ENCODE results near the gene CCDC92. TPM values are rescaled to one million over a fixed set of nuclear protein-coding genes. Genes with fewer than 3 reads are reported as not detected.

CCDC92 gene
- total and polyA plus RNA-seq, 10 of the 15 experiments (the other 5 are each of a cell fraction or from before 2014, with no cell fraction given) = 0.53 to 11.8 (median 4.2) TPM

DNA sequence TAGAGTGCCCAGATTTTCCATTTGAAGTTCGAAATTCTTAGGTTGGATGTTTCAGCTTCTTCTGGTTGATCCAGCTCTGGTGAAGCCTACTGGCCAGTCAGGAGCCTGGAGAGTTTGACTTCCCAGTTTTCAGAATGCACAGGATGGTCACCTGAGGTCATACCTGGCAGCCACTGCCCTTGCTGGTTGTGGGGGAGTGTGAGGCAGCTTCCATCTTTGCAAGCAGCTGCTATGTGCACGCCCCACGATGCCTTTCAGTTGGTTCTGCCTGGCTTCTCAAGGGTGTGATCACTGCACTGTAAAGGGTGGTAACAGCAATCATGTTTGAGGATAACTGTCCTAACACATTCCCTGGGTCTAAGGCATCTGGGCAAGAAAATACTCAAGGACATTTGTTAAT, 15.4 kb downstream of the CCDC92 start:
- ChIA-PET RAD21 (ENCODE audit: unreplicated experiment) (no interaction called here), CTCF (no interaction called here), SMC1A (ENCODE audit: uncharacterized antibody, unreplicated experiment) (interaction anchor here (1.5 to 1.9 kb wide), 2 partner anchors 8 to 13 kb away, joined by 4 to 5 read pairs; no protein-coding TSS in a partner anchor), POLR2A (interaction anchor here (0.6 kb wide), 2 partner anchors 20 to 36 kb away, joined by 4 to 6 read pairs; no protein-coding TSS in a partner anchor)
- Histone ChIP-seq H3K4me1 (ENCODE audit: control insufficient read depth, insufficient read depth, low read length) (no peaks in the 10 kb centered on the region), H3K4me3 (no peak overlapping the region), H3K79me2 (ENCODE audit: control insufficient read depth, insufficient read depth, low read length) (no peaks in the 10 kb centered on the region), H3K36me3 (ENCODE audit: control insufficient read depth in 2 of 2, insufficient read depth in 2 of 2, low read length in 1 of 2) (no peaks in the 10 kb centered on the region), H3K4me2 (ENCODE audit: control insufficient read depth, insufficient read depth) (no peak overlapping the region), H4K20me1 (ENCODE audit: control insufficient read depth, insufficient read depth) (no peaks in the 10 kb centered on the region), H2AFZ (ENCODE audit: control insufficient read depth, low read depth, low read length) (no peak overlapping the region), H3K9me3 (replicated peaks; ENCODE audit: control insufficient read depth, insufficient read depth, low read length) (no peaks in the 10 kb centered on the region), H3K27ac (ENCODE audit: control insufficient read depth, insufficient read depth) (no peak overlapping the region), H3K9ac (ENCODE audit: control insufficient read depth, insufficient read depth, low read length) (no peak overlapping the region), H3K27me3 (replicated peaks in 1 of 2; ENCODE audit: control insufficient read depth in 2 of 2, insufficient read depth in 2 of 2, low read length in 1 of 2) (no peaks in the 10 kb centered on the region)
- WGBS (ENCODE audit: insufficient coverage, insufficient replicate concordance, low lambda C conversion rate, missing lambda C conversion rate) = 50% methylated on average over 3 of the region's 3 CpGs
- DNase-seq (ENCODE audit: low read depth, low spot score) (no peak), ATAC-seq (no peak), FAIRE-seq (no peak)
- BruUV-seq (replicated peaks) = no TSS peak
- intact Hi-C loops (cut with micrococcal nuclease; ENCODE audit: unreplicated experiment) (no loop called here), in situ Hi-C loops (cut with MboI) (no loop called here)
- TF ChIP-seq RAD21 (IDR thresholded peaks at IDR 0.05; ENCODE audit: insufficient read depth, low read depth, low read length) (no peak), BCL3 (IDR thresholded peaks at IDR 0.05; ENCODE audit: borderline replicate concordance, insufficient read depth, low read depth, low read length, poor library complexity, severe bottlenecking) (no peak), ZNF24 (IDR thresholded peaks at IDR 0.05) (no peak), ZZZ3 (IDR thresholded peaks at IDR 0.05; ENCODE audit: control insufficient read depth, insufficient read length, low read depth) (no peak)

GRCh38 chr12:123956249-123956648, 16.4 kb downstream of the CCDC92 start:
- no peak for DNase-seq (ENCODE audit: low read depth, low spot score)
- RAD21 ChIA-PET (ENCODE audit: unreplicated experiment) = no interaction called here
- CTCF ChIA-PET = interaction anchor here (1.0 kb wide), 1 partner anchor 27 kb away, joined by 3 read pairs; no protein-coding TSS in a partner anchor
- Histone ChIP-seq H3K4me2 (ENCODE audit: control insufficient read depth, insufficient read depth) (no peak overlapping the region), H3K27ac (ENCODE audit: control insufficient read depth, insufficient read depth) (no peak overlapping the region), H3K79me2 (ENCODE audit: control insufficient read depth, insufficient read depth, low read length) (no peaks in the 10 kb centered on the region), H3K9me3 (replicated peaks; ENCODE audit: control insufficient read depth, insufficient read depth, low read length) (no peaks in the 10 kb centered on the region), H3K9ac (ENCODE audit: control insufficient read depth, insufficient read depth, low read length) (no peak overlapping the region), H3K27me3 (replicated peaks in 1 of 2; ENCODE audit: control insufficient read depth in 2 of 2, insufficient read depth in 2 of 2, low read length in 1 of 2) (no peaks in the 10 kb centered on the region), H4K20me1 (ENCODE audit: control insufficient read depth, insufficient read depth) (no peaks in the 10 kb centered on the region), H3K36me3 (ENCODE audit: control insufficient read depth in 2 of 2, insufficient read depth in 2 of 2, low read length in 1 of 2) (no peaks in the 10 kb centered on the region), H3K4me1 (ENCODE audit: control insufficient read depth, insufficient read depth, low read length) (no peaks in the 10 kb centered on the region), H2AFZ (ENCODE audit: control insufficient read depth, low read depth, low read length) (no peak overlapping the region), H3K4me3 (no peak overlapping the region)
- POLR2A ChIA-PET = interaction anchor here (0.6 kb wide), 1 partner anchor 628 kb away, joined by 4 read pairs; no protein-coding TSS in a partner anchor
- 84% methylated on average over 9 of the region's 9 CpGs for WGBS (ENCODE audit: insufficient coverage, insufficient replicate concordance, low lambda C conversion rate, missing lambda C conversion rate)
- SMC1A ChIA-PET (ENCODE audit: uncharacterized antibody, unreplicated experiment) = interaction anchor here (1.4 to 1.5 kb wide), 2 partner anchors 9 to 38 kb away, joined by 3 to 4 read pairs; no protein-coding TSS in a partner anchor
- BruUV-seq (replicated peaks) = no TSS peak
- in situ Hi-C loops (cut with MboI) (no loop called here), intact Hi-C loops (cut with micrococcal nuclease; ENCODE audit: unreplicated experiment) (no loop called here)
- no peak for ATAC-seq
- FAIRE-seq = no peak
- TF ChIP-seq NFIC (IDR thresholded peaks at IDR 0.05; ENCODE audit: low read depth, low read length) (no peak), BCLAF1 (IDR thresholded peaks at IDR 0.05) (no peak), SMAD1 (IDR thresholded peaks at IDR 0.05; ENCODE audit: low read depth, partially characterized antibody) (no peak), KLF5 (IDR thresholded peaks at IDR 0.05; ENCODE audit: partially characterized antibody) (no peak), FOXK2 (IDR thresholded peaks at IDR 0.05) (no peak), CHD1 (IDR thresholded peaks at IDR 0.05; ENCODE audit: low read depth, low read length) (no peak), IKZF2 (IDR thresholded peaks at IDR 0.05) (no peak), CBX3 (IDR thresholded peaks at IDR 0.05; ENCODE audit: borderline replicate concordance, low read depth) (no peak), JUND (IDR thresholded peaks at IDR 0.05; ENCODE audit: low read depth, low read length) (no peak)

Data from GM12878 (cell line).